ENCODE data around the gene ATP5F1D. TPM values are rescaled to one million over a fixed set of nuclear protein-coding genes. Genes with fewer than 3 reads are reported as not detected.

Gene ATP5F1D
- total RNA-seq, 4 donors from 2014 or later = 88.3 to 299 (median 206) TPM

DNA sequence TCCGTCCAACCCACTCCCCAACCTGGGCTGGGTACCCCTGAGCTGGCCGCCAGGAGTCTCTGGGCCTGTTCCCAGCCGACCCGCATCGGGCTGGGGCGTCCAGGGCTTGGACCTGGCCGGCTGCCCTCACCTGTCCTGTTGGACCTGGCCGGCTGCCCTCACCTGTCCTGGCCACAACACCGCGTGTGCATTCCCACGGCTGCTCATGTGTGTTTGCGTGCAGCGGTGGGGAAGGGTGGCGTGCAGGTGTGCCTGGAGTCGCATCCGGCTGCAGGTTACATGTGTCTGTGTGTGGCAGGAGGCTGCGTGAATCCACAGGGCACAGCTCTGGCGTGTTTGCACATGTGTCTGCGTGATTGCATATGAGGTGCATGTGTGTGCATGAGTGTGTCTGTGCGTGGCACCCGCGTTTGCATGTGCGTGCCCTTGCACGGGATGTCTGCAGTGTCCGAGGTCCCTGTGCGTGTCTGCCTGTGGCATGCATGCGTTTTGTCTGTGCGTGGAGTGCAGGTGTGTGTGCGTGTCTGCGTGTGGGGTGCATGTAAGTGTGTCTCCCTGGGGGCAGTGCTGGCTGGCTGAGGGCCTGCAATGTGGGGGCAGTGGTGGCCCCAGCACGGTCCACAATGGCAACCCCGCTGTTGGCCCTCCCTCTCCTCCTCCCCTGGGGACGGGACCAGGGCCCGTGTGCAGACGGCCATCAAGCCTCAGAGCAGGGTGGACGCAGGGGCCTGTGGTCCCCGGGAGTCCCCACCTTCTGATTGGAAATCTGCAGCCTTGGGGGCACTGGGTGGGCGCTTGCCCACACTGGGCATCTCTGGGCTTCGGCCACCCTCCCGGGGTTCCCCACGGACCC, 47.5 kb downstream of the ATP5F1D start:
- Histone ChIP-seq H3K36me3 (no peaks in the 10 kb centered on the region), H3K4me1 (peaks cover 3 to 65% (median 8%) of the 10 kb centered on the region in 4 donors), H3K27ac (no peak overlapping the region), H3K9me3 (no peaks in the 10 kb centered on the region), H3K4me3 (no peak overlapping the region), H3K27me3 (peaks cover 0 to 18% of the 10 kb centered on the region in 2 donors)
- TF ChIP-seq POLR2A (IDR thresholded peaks at IDR 0.05) (no peak), CTCF (IDR thresholded peaks at IDR 0.05) (no peak)
- DNase-seq = no peak

DNA sequence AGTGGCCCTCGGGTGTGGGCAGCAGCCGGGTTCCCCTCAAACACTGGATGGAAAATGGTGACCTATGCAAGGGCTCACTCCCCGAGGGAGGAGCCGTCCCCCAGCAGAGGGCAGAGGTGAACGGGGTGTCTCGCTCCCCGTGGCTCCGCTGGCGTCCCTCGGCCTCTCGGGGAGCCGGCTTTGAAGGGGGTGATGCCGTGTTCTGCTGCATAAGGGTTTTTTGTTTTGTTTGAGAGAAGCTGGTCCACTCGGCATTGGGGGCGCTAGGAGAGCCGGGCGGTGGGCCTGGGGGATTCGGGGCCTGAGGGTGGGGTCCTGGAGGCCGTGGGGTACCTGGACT, 48.1 kb downstream of the ATP5F1D start:
- Histone ChIP-seq H3K36me3 (no peaks in the 10 kb centered on the region), H3K27me3 (peaks cover 0 to 17% of the 10 kb centered on the region in 2 donors), H3K27ac (no peak overlapping the region), H3K4me3 (no peak overlapping the region), H3K4me1 (peaks cover 3 to 63% (median 8%) of the 10 kb centered on the region in 4 donors), H3K9me3 (no peaks in the 10 kb centered on the region)
- no peak for DNase-seq
- TF ChIP-seq POLR2A (IDR thresholded peaks at IDR 0.05) (no peak), CTCF (IDR thresholded peaks at IDR 0.05) (no peak)

DNA sequence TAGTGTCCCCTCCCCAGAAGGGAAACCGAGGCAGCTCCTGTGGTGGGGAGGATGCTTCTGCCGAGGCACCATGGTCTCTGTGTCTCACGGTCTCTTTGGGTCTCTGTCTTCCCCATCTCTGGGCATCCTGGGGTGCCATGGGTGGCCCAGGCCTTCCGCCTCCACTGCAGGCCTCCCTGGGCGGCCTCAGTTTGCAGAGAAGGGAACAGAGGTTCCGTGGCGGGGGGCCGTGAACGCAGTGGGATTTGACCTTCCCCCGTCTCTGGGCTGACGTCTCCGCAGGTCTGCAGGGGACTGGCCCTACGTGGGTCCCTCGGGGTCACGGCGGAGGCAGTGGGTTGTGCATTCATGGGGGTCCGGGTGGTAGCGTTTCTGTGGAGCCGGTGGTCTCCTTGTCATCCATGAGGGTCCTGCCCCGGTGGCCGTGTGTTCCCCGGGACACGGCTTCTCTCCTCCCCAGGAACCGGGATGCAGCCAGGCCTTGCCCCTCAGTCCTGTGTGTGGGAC, 48.7 kb downstream of the ATP5F1D start:
- Histone ChIP-seq H3K36me3 (no peaks in the 10 kb centered on the region), H3K27ac (peak overlapping the region in 3 of 4 donors; percentile 50 to 81 (median 59)), H3K9me3 (no peaks in the 10 kb centered on the region), H3K27me3 (peaks cover 0 to 13% of the 10 kb centered on the region in 2 donors), H3K4me3 (peak overlapping the region in 2 of 4 donors; percentile 32 to 44), H3K4me1 (peaks cover 3 to 63% (median 10%) of the 10 kb centered on the region in 4 donors)
- DNase-seq = no peak
- TF ChIP-seq POLR2A (IDR thresholded peaks at IDR 0.05) = no peak
- TF ChIP-seq CTCF (IDR thresholded peaks at IDR 0.05) = no peak

DNA sequence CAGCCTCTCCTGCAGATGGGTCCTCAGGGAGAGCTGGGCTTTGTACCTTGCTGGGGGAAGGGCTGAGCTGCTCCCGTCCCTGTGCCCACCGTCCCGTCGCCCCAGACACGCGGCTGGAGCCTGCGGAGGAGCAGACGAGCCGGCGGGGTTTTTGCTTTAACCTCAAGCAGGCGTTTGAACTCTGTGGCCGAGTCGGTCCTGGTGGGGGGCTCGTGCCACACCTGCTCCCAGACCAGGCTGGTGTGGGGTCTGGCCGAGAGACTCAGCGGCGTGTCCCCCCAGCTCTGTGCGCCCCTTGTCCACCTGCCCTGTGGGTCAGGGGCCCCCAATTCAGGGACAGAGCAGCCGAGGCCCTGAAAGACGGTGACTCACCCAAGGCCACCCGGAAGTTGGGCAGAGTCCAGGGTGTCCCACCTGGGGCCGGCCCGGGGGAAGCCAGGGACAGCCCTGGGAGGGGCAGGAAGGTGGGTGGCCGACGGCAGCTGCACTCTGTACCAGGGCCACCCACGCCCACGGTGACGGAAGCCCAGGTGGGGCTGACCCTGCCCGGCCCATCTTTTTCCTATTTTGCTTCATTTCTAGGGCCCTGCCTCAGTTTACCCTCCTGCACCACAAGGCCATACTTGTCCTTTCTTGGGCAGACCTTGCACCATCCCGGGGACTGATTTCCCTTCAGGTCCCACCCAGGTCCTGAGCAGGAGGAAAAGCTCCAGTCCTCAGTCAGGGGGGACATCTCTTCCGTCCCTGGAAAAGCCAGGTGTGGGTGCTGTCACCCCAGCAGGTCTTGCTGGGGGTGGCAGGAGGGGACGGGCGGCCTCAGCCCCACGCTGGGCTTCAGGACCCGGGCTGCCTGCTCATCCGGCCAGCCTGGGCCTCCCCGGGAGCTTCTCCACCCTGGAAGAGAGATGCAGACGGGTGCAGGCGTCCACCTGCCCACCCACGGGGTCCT, 49.4 kb downstream of the ATP5F1D start:
- Histone ChIP-seq H3K9me3 (no peaks in the 10 kb centered on the region), H3K36me3 (peaks cover 0 to 7% (median 0%) of the 10 kb centered on the region in 3 donors), H3K4me1 (peaks cover 3 to 66% (median 14%) of the 10 kb centered on the region in 4 donors), H3K27me3 (peaks cover 0 to 18% of the 10 kb centered on the region in 2 donors), H3K4me3 (peak overlapping the region in 2 of 4 donors; percentile 32 to 44), H3K27ac (peak overlapping the region in 3 of 4 donors; percentile 50 to 81 (median 59))
- TF ChIP-seq CTCF (IDR thresholded peaks at IDR 0.05) (no peak), POLR2A (IDR thresholded peaks at IDR 0.05) (peak in 1 of 2 donors; percentile 23)
- peak in 2 of 3 donors; percentile 87 to 88 for DNase-seq

- H3K27me3 ChIP-seq = peaks cover 0 to 12% of the 10 kb centered on the region in 2 donors
- peak overlapping the region in 3 of 4 donors; percentile 50 to 81 (median 59) for H3K27ac ChIP-seq
- TF ChIP-seq POLR2A (IDR thresholded peaks at IDR 0.05) (no peak), CTCF (IDR thresholded peaks at IDR 0.05) (no peak)
- DNase-seq = peak in 1 of 3 donors; percentile 75
- H3K9me3 ChIP-seq = no peaks in the 10 kb centered on the region
- H3K36me3 ChIP-seq = peaks cover 0 to 16% (median 0%) of the 10 kb centered on the region in 3 donors
- H3K4me3 ChIP-seq = peak overlapping the region in 3 of 4 donors; percentile 23 to 44 (median 32)
- H3K4me1 ChIP-seq = peaks cover 3 to 60% (median 10%) of the 10 kb centered on the region in 4 donors
Observed at GRCh38 chr19:1291761-1292418, 50.3 kb downstream of the ATP5F1D start.
